ENCODE measurements around the gene TTI1.

TTI1 gene

GRCh38 chr20:38034961-38035360 is 1.7 kb upstream of the TTI1 start:
- no peak for TF ChIP-seq CREB1 (IDR thresholded peaks at IDR 0.05; ENCODE audit: low read depth)
- no peak for TF ChIP-seq MAX (IDR thresholded peaks at IDR 0.05)
- TF ChIP-seq EP300 (IDR thresholded peaks at IDR 0.05; ENCODE audit: borderline replicate concordance), result no peak
- TF ChIP-seq NFIC (IDR thresholded peaks at IDR 0.05), result no peak
- TF ChIP-seq TCF12 (IDR thresholded peaks at IDR 0.05; ENCODE audit: low read depth), result no peak
- TF ChIP-seq TAF1 (IDR thresholded peaks at IDR 0.05; ENCODE audit: low read depth), result no peak
- no peak for TF ChIP-seq USF1 (IDR thresholded peaks at IDR 0.05)
- no peak for TF ChIP-seq TEAD4 (IDR thresholded peaks at IDR 0.05)
- no peak for TF ChIP-seq REST (IDR thresholded peaks at IDR 0.05; ENCODE audit: low read depth)
- no peak for TF ChIP-seq RAD21 (IDR thresholded peaks at IDR 0.05; ENCODE audit: low read depth)
- no peak for TF ChIP-seq ZBTB7A (IDR thresholded peaks at IDR 0.05; ENCODE audit: low read depth)
- no peak for TF ChIP-seq YY1 (IDR thresholded peaks at IDR 0.05; ENCODE audit: low read depth)
- no peak for TF ChIP-seq CEBPB (IDR thresholded peaks at IDR 0.05)
- TF ChIP-seq EGR1 (IDR thresholded peaks at IDR 0.05), result no peak
- TF ChIP-seq FOXM1 (IDR thresholded peaks at IDR 0.05; ENCODE audit: borderline replicate concordance, low read depth), result no peak

GRCh38 chr20:38034108-38034649 is 923 bp upstream of the TTI1 start:
- no peak for TF ChIP-seq ZBTB7A (IDR thresholded peaks at IDR 0.05; ENCODE audit: low read depth)
- no peak for TF ChIP-seq MAX (IDR thresholded peaks at IDR 0.05)
- TF ChIP-seq FOXM1 (IDR thresholded peaks at IDR 0.05; ENCODE audit: borderline replicate concordance, low read depth), result no peak
- no peak for TF ChIP-seq YY1 (IDR thresholded peaks at IDR 0.05; ENCODE audit: low read depth)
- no peak for TF ChIP-seq EGR1 (IDR thresholded peaks at IDR 0.05)
- TF ChIP-seq EP300 (IDR thresholded peaks at IDR 0.05; ENCODE audit: borderline replicate concordance), result no peak
- TF ChIP-seq CREB1 (IDR thresholded peaks at IDR 0.05; ENCODE audit: low read depth), result no peak
- TF ChIP-seq TAF1 (IDR thresholded peaks at IDR 0.05; ENCODE audit: low read depth), result no peak
- no peak for TF ChIP-seq RAD21 (IDR thresholded peaks at IDR 0.05; ENCODE audit: low read depth)
- no peak for TF ChIP-seq NFIC (IDR thresholded peaks at IDR 0.05)
- TF ChIP-seq USF1 (IDR thresholded peaks at IDR 0.05), result no peak
- no peak for TF ChIP-seq TEAD4 (IDR thresholded peaks at IDR 0.05)
- TF ChIP-seq REST (IDR thresholded peaks at IDR 0.05; ENCODE audit: low read depth), result no peak
- no peak for TF ChIP-seq CEBPB (IDR thresholded peaks at IDR 0.05)
- no peak for TF ChIP-seq TCF12 (IDR thresholded peaks at IDR 0.05; ENCODE audit: low read depth)

- peak; percentile 87 for TF ChIP-seq MAX (IDR thresholded peaks at IDR 0.05)
- TF ChIP-seq EGR1 (IDR thresholded peaks at IDR 0.05), result no peak
- TF ChIP-seq USF1 (IDR thresholded peaks at IDR 0.05), result peak; percentile 73
Observed at GRCh38 chr20:38032585-38033329, 499 bp downstream of the TTI1 start.

GRCh38 chr20:38031957-38032356 is 1.3 kb downstream of the TTI1 start:
- no peak for TF ChIP-seq CEBPB (IDR thresholded peaks at IDR 0.05)
- no peak for TF ChIP-seq TEAD4 (IDR thresholded peaks at IDR 0.05)
- no peak for TF ChIP-seq USF1 (IDR thresholded peaks at IDR 0.05)
- no peak for TF ChIP-seq REST (IDR thresholded peaks at IDR 0.05; ENCODE audit: low read depth)
- TF ChIP-seq EP300 (IDR thresholded peaks at IDR 0.05; ENCODE audit: borderline replicate concordance), result no peak
- no peak for TF ChIP-seq TCF12 (IDR thresholded peaks at IDR 0.05; ENCODE audit: low read depth)
- TF ChIP-seq EGR1 (IDR thresholded peaks at IDR 0.05), result no peak
- no peak for TF ChIP-seq MAX (IDR thresholded peaks at IDR 0.05)
- no peak for TF ChIP-seq NFIC (IDR thresholded peaks at IDR 0.05)
- TF ChIP-seq RAD21 (IDR thresholded peaks at IDR 0.05; ENCODE audit: low read depth), result no peak
- TF ChIP-seq FOXM1 (IDR thresholded peaks at IDR 0.05; ENCODE audit: borderline replicate concordance, low read depth), result no peak
- TF ChIP-seq TAF1 (IDR thresholded peaks at IDR 0.05; ENCODE audit: low read depth), result no peak
- no peak for TF ChIP-seq ZBTB7A (IDR thresholded peaks at IDR 0.05; ENCODE audit: low read depth)
- TF ChIP-seq YY1 (IDR thresholded peaks at IDR 0.05; ENCODE audit: low read depth), result no peak
- no peak for TF ChIP-seq CREB1 (IDR thresholded peaks at IDR 0.05; ENCODE audit: low read depth)

Measured in Ishikawa (cell line).